ENCODE data around the gene GPC3. TPM values are rescaled to one million over a fixed set of nuclear protein-coding genes. Genes with fewer than 3 reads are reported as not detected.
A peak's percentile ranks its signal among the peaks of the same experiment; 100 is the strongest.

The GPC3 gene
- total and polyA plus RNA-seq, 2 experiments from 2014 or later, result 36.8 to 60.1 TPM

- TF ChIP-seq CTCF (conservative IDR thresholded peaks at IDR 0.05; ENCODE audit: low read depth in 2 of 2), result peak; percentile 66 to 79
- TF ChIP-seq STAT1 (IDR thresholded peaks at IDR 0.05; ENCODE audit: unreplicated experiment), result no peak
- TF ChIP-seq ZNF114 (CRISPR knock-in tag; IDR thresholded peaks at IDR 0.05), result no peak
These were observed 63.5 kb downstream of the GPC3 start (continued) for GRCh38 chrX:133921764-133922389.

- Mint-ChIP-seq H3K4me1 (peaks cover 42% of the 10 kb centered on the region), H3K27me3 (ENCODE audit: insufficient read depth, low read depth, poor library complexity) (peaks cover under 1% of the 10 kb centered on the region), H3K9me3 (no peaks in the 10 kb centered on the region), H3K4me3 (no peak overlapping the region), H3K27ac (no peak overlapping the region), H3K36me3 (ENCODE audit: low read depth) (no peaks in the 10 kb centered on the region; the same call in 2 of the 3 replicates)
- H3F3A ChIP-seq (replicated peaks; ENCODE audit: low read depth), result no peaks in the 10 kb centered on the region
- DNase-seq (ENCODE audit: low spot score), result no peak
- H3K27ac ChIP-seq (ENCODE audit: low read depth), result no peak overlapping the region
- no peak overlapping the region for H2AFZ ChIP-seq
- H3K4me2 ChIP-seq, result peak overlapping the region; percentile 26; the same call in 1 of the 2 replicates
- no peak overlapping the region for H3K4me3 ChIP-seq
- no peaks in the 10 kb centered on the region for H3K36me3 ChIP-seq (ENCODE audit: insufficient read depth)
- H3K9me2 ChIP-seq (ENCODE audit: insufficient read depth), result no peaks in the 10 kb centered on the region
- no peaks in the 10 kb centered on the region for H3K79me2 ChIP-seq (replicated peaks; ENCODE audit: insufficient read depth)
- no peaks in the 10 kb centered on the region for H4K20me1 ChIP-seq (replicated peaks; ENCODE audit: insufficient read depth)
- no peaks in the 10 kb centered on the region for H3K27me3 ChIP-seq (ENCODE audit: insufficient read depth)
- peaks cover 23% of the 10 kb centered on the region for H3K4me1 ChIP-seq (ENCODE audit: insufficient read depth)
- ATAC-seq, result peak; percentile 30; the same call in 2 of the 3 replicates
- no peak for TF ChIP-seq REST (IDR thresholded peaks at IDR 0.05; ENCODE audit: unreplicated experiment)
- TF ChIP-seq CTCF (conservative IDR thresholded peaks at IDR 0.05; ENCODE audit: low read depth in 2 of 2), result no peak
- TF ChIP-seq CREB1 (CRISPR knock-in tag; IDR thresholded peaks at IDR 0.05; ENCODE audit: low read depth), result no peak
- TF ChIP-seq POLR2AphosphoS5 (IDR thresholded peaks at IDR 0.05; ENCODE audit: low read depth), result no peak
- no peak for TF ChIP-seq ZNF114 (CRISPR knock-in tag; IDR thresholded peaks at IDR 0.05)
- TF ChIP-seq EZH2phosphoT487 (IDR thresholded peaks at IDR 0.05; ENCODE audit: unreplicated experiment), result no peak
- no peak for TF ChIP-seq EZH2 (IDR thresholded peaks at IDR 0.05; ENCODE audit: low read depth, unreplicated experiment)
- TF ChIP-seq ZNF331 (CRISPR knock-in tag; IDR thresholded peaks at IDR 0.05; ENCODE audit: low read depth), result no peak
- TF ChIP-seq ETS1 (IDR thresholded peaks at IDR 0.05), result no peak
These were observed 64.3 kb downstream of the GPC3 start for GRCh38 chrX:133921086-133921485.

Data from GM23338 (cell line).